ENCODE data around the gene DDX1. TPM values are rescaled to one million over a fixed set of nuclear protein-coding genes. Genes with fewer than 3 reads are reported as not detected.
"Not testable (repeated sequence)": the region's sequence is repeated elsewhere in the genome, so short reads cannot be mapped to it uniquely, and the experiment has no call there.

DDX1 gene
- total RNA-seq (2014; rRNA removed; shearing (Covaris generic)): 193 and 194 TPM in 2 replicates
- 135 and 162 TPM in 2 replicates for polyA plus RNA-seq (2015; cell fraction: cytosol; rRNA removed)
- polyA plus RNA-seq (2015; cell fraction: nucleus; rRNA removed): 108 and 144 TPM in 2 replicates

DNA sequence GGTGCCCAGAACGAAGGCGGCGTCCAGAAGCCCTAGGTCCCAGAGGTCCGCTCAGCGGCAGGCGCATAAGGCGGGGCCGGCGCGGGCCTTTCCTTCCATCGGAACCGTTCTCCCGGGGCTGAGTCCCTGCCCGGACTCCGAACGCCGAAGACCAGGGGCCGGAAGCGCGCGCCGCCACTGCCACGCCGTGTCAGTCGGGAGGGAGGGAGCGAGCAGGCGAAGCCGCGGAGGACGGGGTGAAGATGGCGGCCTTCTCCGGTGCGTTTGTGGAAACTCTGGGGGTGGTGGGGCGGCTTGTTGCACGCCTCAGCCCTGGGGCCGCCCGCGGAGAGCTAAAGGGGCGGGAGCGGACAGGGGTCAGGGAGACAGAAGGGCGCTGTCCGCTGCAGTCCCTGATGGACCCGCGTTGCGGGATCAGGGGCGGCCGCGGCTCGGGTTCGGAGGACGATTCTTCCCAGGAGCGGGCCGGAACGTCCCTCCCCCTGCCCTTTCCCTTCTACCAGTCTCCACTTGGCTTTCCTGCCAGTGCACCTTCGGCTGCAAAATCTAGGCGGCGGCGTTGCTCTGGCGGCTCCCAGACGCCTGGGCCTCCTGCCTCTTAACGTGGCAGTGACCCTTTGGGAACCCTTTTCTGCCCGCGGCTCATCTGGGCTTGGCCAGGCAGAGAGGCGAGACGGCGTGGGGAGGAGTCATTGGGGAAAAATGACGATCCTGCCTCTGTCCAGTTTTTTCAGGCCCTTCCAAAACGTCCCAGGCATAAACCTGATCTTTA lies at the start of gene DDX1:
DDX1 (plus strand) TSS at position 177 of the 772 bp plus-strand sequence; CDS start at position 243, 66 bp downstream.
- in situ Hi-C loops (cut with HindIII; ENCODE audit: low pct_unique_long_range_greater_than_20kb, low sequenced_read_pairs): no loop called here

GRCh38 chr2:15542269-15542668 lies 49.4 kb upstream of the DDX1 start:
- DNase-seq (ENCODE audit: low read depth, low spot score); in situ Hi-C loops (cut with HindIII; ENCODE audit: low pct_unique_long_range_greater_than_20kb, low sequenced_read_pairs): not testable (repeated sequence)

More for the DNA sequence above, at the start of gene DDX1:
- DNase-seq (ENCODE audit: low read depth, low spot score): peak; percentile 87

DNA sequence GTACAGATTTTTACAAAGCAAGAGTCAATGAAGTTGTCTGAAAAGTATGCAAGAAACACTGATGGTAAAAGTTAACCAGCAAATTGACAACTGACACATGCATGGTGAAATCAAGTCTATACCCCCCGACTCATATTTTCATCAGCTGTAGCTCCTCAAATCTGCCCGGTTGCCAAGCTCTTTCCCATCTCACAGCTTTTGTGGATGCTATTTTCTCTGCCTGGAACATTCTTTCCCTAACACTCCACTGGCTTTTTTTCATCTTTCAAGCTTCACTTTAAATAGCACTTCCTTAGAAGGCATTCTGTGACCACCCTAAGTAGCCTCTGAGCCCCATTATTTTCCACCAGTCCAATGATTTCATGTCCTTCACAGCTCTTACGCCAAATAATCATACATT lies 48.6 kb upstream of the DDX1 start:
- no peak for DNase-seq (ENCODE audit: low read depth, low spot score)
- in situ Hi-C loops (cut with HindIII; ENCODE audit: low pct_unique_long_range_greater_than_20kb, low sequenced_read_pairs): no loop called here

- in situ Hi-C loops (cut with HindIII; ENCODE audit: low pct_unique_long_range_greater_than_20kb, low sequenced_read_pairs): no loop called here
- no peak for DNase-seq (ENCODE audit: low read depth, low spot score)
Observed at GRCh38 chr2:15543541-15543940, 48.1 kb upstream of the DDX1 start.

- in situ Hi-C loops (cut with HindIII; ENCODE audit: low pct_unique_long_range_greater_than_20kb, low sequenced_read_pairs): no loop called here
- DNase-seq (ENCODE audit: low read depth, low spot score): no peak
Observed at GRCh38 chr2:15544227-15544626, 47.4 kb upstream of the DDX1 start.

- DNase-seq (ENCODE audit: low read depth, low spot score): no peak
- in situ Hi-C loops (cut with HindIII; ENCODE audit: low pct_unique_long_range_greater_than_20kb, low sequenced_read_pairs): no loop called here
Observed at GRCh38 chr2:15546297-15547098, 45.2 kb upstream of the DDX1 start.

DNA sequence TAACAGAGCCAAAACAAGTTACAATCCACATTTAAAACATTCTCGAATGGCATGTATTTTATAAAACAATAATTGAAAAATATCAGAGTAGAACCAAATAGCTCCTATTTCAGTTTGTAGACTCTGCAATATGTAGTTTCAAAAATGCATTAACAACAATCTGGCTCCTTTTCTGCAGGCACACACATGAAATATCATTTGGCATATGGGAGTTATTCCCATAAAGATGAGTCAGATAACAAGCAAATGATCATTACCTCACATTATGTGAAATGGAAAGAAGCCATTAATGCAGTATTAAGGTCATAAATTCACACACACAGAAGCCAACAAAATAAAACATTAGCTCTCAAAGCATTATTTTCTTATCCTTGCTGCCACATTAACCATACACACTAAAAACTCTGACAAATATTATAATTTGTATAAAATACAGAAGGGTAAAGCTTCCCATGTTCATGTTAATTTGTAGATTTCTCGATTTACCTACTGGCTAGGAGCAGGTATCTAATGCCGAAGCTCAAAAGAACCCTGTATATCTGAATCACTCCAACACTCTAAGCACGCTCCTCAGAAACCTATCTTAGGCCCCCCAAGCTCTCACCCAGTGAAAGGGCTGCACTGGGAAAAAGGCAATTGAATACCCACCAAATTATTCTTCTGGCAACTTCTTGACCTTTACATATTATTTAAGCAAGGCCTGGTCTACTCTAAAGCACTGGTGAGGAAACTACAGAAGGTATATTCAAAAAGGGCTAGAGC lies 44.4 kb upstream of the DDX1 start:
- no peak for DNase-seq (ENCODE audit: low read depth, low spot score)
- in situ Hi-C loops (cut with HindIII; ENCODE audit: low pct_unique_long_range_greater_than_20kb, low sequenced_read_pairs): no loop called here

GRCh38 chr2:15548974-15549373 lies 42.7 kb upstream of the DDX1 start:
- in situ Hi-C loops (cut with HindIII; ENCODE audit: low pct_unique_long_range_greater_than_20kb, low sequenced_read_pairs): no loop called here
- DNase-seq (ENCODE audit: low read depth, low spot score): no peak

DNA sequence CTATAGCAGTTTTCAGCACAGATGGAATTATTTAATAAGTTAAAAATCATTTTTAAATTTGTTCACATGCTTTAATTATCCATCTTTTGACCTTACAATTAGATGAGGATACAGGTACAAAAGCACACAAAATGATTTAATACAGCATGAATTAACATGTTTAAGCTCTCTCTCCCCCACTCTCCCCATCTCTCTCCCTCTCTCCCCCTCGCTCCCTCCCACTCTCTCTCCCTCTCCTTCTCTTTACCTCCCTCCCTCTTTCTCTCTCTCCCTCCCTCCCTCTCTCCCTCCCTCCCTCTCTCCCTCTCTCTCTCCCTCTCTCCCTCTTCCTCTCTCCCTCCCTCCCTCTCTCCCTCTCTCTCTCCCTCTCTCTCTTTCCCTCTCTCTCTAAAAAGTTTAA lies 38.1 kb upstream of the DDX1 start:
- in situ Hi-C loops (cut with HindIII; ENCODE audit: low pct_unique_long_range_greater_than_20kb, low sequenced_read_pairs): no loop called here
- no peak for DNase-seq (ENCODE audit: low read depth, low spot score)

DNA sequence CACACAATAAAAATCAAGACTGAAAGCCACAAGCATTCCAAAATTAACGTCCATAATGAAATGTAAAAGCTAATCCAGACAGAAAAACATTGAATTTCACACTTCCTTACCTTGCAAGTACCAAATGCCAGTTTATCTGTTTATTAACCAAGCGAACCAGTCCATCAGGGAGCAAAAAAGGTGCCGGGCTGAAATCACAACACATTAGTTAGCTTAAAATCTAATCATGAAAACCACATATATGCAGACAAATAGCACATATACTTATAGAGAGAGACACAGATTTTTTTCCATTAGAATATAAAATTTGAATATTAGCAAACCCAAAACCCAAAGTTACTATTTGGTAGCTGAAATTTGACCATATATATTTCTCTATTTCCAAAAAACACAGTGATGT lies 37.7 kb upstream of the DDX1 start:
- in situ Hi-C loops (cut with HindIII; ENCODE audit: low pct_unique_long_range_greater_than_20kb, low sequenced_read_pairs): no loop called here

DNA sequence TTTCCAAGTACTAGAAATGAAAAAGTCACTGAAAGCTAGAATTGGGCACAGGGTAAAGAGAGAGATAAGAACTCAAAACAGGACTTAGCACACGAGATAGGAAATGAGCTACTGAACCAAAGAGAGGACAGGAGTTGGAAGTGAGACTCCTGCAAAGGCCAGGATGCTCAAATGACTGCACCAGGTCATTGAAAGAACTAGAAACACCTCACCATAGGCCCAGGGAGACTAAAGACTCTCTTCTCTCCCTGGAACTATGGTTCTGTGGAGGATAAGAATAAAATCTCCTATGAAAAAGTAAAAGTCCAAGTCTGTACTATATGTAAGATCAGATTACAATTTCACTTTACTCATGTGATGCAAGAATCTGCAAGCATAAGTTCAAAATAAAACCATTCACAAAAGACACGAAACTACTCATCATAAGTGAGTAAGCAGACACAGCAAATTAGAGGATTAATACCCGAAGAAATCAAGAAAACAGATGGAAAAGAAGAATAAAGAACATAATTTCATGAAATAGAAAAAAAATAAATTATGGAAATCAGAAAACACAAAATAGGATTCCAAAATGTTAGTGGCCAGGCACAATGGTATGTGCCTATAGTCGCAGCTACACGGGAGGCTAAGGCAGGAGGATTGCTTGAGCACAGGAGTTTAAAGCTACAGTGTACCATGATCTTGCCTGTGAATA lies 37.0 kb upstream of the DDX1 start:
- in situ Hi-C loops (cut with HindIII; ENCODE audit: low pct_unique_long_range_greater_than_20kb, low sequenced_read_pairs): no loop called here
- no peak for DNase-seq (ENCODE audit: low read depth, low spot score)

More for the DNA sequence above, 37.7 kb upstream of the DDX1 start:
- DNase-seq (ENCODE audit: low read depth, low spot score): no peak

- no peak for DNase-seq (ENCODE audit: low read depth, low spot score)
- in situ Hi-C loops (cut with HindIII; ENCODE audit: low pct_unique_long_range_greater_than_20kb, low sequenced_read_pairs): no loop called here
Observed at GRCh38 chr2:15555760-15556193, 35.9 kb upstream of the DDX1 start.

DNA sequence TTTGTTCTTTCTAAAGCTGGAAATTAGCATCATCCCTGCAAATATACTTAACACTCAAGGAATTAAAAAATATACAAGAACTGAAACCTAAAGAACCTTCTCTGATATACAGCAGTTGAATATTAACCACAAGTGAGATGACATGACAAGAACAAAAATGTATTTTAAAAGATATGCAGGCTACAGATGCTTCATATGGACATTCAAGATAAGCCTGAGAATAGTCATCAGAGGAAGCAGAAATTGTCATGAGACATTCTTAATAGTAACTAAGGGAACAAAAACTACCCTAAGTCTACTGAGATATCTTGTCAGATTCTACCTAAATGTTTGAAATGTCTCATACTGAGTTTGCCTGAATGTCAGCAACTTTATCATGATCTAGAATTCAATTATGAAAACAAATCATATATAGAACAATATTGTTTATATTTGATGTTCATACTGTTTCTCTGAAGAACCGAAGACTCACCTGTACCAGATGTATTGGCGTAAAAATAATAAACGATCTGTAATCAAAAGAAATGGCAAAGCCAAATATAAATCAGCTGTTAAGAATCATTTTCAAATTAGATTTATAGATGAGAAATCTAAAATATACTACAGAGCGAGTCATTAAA lies 35.2 kb upstream of the DDX1 start:
- DNase-seq (ENCODE audit: low read depth, low spot score): no peak
- in situ Hi-C loops (cut with HindIII; ENCODE audit: low pct_unique_long_range_greater_than_20kb, low sequenced_read_pairs): no loop called here

DNA sequence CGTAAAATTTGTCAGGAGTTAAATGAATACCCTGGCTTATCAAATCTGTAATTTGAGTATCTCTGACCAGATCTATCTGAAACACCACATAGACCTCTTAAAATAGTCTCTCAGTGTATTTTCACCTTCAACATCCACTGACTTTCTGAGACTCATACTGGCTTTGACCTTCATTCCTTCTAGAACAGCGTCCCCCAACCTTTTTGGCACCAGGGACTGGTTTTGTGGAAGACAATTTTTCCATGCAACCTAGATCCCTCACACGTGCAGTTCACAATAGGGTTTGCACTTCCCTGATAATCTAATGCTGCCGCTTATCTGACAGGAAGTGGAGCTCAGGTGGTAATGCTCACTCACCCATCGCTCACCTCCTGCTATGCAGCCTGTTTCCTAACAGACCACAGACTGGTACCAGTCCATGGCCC lies 33.8 kb upstream of the DDX1 start:
- in situ Hi-C loops (cut with HindIII; ENCODE audit: low pct_unique_long_range_greater_than_20kb, low sequenced_read_pairs): no loop called here
- no peak for DNase-seq (ENCODE audit: low read depth, low spot score)

DNA sequence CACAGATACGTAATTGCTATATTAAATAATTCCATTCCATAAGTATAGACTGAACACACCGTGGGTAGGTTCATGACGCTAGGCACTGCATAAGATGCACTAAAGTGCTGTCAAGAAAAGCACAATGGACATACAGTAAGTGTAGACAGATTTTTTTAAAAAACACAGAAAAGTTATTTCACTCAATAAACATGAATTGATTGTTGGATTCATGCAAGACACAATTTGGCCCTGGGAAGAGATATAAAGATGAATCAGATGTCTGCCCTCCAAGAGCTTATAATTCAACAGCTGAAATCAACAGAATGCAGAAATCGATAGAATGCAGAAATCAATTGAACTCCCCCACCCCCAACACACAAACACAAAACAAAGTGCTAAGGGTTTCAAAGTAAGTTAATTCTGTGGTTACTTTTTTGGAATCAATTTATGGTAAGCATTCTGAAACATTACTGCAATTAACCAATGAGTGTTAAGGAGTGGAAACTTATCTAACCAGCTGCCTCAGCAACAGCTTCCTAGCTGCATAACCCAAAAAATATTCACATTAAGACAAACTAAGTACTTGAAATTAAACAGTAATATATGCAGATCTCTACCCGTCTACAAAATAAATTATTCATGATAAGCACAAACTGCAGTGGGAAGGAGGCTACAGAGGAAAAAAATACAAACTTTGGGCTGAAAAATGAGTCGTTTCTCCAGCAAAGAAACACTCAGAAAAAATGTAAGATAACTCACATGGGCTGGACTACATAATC lies 32.1 kb upstream of the DDX1 start:
- DNase-seq (ENCODE audit: low read depth, low spot score): no peak
- in situ Hi-C loops (cut with HindIII; ENCODE audit: low pct_unique_long_range_greater_than_20kb, low sequenced_read_pairs): no loop called here

Measured in SK-MEL-5 (cell line).